D721Med (cell line): ENCODE results near the gene RGS7.

Source experiments
- DNase-seq: peaks from one replicate; pipeline ENCODE4 v3.0.0; 2011; ENCODE audit warnings: low spot score; ENCODE audit not compliant: insufficient read length
- FAIRE-seq: peaks from 2 replicates; lab custom pipeline; 2011; peaks lifted over from hg19 to GRCh38; lab: Jason Lieb, UNC
- TF ChIP-seq, protein P1 (sequence below): IDR thresholded peaks from 2 replicates; pipeline ENCODE4 v1.5.1; 2012; ENCODE audit warnings: mild to moderate bottlenecking, control low read depth; ENCODE audit not compliant: insufficient read depth; ENCODE audit errors: missing control alignments

Gene RGS7

DNA sequence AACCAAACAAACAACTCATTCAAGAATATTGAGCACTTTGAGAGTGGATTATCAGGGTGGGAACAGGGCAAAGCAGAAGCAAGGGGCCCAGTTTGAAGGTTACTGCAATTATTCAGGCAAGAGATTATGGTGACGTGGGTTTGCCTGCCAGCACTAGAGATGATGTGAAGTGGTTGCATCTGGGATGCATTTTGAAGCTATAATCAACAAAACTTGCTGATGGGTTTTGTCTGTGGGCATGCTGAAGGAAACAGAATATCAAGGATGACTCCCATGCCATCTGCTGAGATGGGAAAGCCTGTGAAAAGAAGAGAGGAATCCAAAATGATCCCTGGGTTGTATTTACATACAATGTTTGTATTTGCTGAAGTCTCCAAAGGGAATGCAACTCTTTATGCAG is 520.7 kb downstream of the RGS7 start:
- DNase-seq, result no peak
- TF ChIP-seq, protein P1, sequence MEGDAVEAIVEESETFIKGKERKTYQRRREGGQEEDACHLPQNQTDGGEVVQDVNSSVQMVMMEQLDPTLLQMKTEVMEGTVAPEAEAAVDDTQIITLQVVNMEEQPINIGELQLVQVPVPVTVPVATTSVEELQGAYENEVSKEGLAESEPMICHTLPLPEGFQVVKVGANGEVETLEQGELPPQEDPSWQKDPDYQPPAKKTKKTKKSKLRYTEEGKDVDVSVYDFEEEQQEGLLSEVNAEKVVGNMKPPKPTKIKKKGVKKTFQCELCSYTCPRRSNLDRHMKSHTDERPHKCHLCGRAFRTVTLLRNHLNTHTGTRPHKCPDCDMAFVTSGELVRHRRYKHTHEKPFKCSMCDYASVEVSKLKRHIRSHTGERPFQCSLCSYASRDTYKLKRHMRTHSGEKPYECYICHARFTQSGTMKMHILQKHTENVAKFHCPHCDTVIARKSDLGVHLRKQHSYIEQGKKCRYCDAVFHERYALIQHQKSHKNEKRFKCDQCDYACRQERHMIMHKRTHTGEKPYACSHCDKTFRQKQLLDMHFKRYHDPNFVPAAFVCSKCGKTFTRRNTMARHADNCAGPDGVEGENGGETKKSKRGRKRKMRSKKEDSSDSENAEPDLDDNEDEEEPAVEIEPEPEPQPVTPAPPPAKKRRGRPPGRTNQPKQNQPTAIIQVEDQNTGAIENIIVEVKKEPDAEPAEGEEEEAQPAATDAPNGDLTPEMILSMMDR, result no peak
- no peak for FAIRE-seq

DNA sequence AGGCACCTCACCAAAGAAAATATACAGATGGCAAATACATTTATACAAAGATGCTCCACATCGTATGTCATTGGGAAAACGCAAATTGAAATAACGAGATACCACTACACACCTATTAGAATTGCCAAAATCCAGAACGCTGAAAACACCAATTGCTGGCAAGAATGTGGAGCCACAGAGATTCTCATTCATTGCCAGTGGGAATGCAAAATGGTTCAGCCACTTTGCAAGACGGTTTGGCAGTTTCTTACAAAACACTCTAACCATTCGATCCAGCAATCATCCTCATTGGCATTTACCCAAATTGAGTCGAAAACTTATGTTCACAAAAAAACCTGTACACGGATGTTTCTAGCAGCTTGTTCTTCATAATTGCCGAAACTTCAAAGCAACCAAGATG is 521.7 kb downstream of the RGS7 start:
- DNase-seq (no peak), FAIRE-seq (no peak)
- TF ChIP-seq, protein P1, result no peak

DNA sequence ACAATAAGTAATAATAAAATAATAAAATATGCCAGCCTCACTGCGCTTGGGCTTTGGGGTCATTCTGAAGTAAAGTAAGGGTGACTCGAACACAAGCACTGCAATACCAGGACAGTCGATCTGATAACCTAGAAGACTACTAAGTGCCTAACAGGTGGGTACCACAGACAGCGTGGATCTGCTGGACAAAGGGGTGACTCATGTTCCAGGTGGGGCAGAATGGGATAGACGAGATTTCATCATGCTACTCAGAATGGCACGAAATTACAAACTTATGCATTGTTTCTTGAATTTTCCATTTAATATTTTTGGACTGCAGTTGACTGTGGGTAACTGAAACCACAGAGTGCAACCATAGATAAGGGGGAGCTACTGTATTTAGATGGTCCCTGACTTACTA is 523.9 kb downstream of the RGS7 start:
- FAIRE-seq, result no peak
- DNase-seq, result no peak
- TF ChIP-seq, protein P1, result no peak

- TF ChIP-seq, protein P1, result no peak
- no peak for DNase-seq
- no peak for FAIRE-seq
Measured at GRCh38 chr1:240831922-240832321, 525.1 kb downstream of the RGS7 start.

DNA sequence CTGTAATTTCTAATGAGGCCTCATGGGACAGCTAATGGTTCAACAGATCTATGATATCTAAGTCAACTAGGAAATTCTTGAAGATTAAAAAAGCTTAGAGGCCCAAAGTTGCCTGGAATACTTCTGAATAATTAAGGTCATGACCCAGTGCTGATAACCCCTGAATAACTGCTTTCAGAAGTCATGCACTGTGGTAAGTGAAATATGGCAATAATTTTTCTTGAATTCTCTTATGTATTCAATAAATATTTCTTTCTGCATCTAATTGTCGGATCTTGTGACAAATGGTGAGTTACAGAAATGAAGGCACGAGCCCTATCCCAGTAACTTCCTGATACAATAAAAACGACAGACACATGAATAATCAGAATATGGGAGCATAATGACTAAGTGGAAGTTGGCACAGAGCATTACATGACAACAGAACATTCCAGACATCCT is 525.8 kb downstream of the RGS7 start:
- DNase-seq (no peak), FAIRE-seq (no peak)
- TF ChIP-seq, protein P1, result no peak

GRCh38 chr1:240829487-240829886 is 527.5 kb downstream of the RGS7 start:
- TF ChIP-seq, protein P1, result no peak
- no peak for FAIRE-seq
- no peak for DNase-seq

DNA sequence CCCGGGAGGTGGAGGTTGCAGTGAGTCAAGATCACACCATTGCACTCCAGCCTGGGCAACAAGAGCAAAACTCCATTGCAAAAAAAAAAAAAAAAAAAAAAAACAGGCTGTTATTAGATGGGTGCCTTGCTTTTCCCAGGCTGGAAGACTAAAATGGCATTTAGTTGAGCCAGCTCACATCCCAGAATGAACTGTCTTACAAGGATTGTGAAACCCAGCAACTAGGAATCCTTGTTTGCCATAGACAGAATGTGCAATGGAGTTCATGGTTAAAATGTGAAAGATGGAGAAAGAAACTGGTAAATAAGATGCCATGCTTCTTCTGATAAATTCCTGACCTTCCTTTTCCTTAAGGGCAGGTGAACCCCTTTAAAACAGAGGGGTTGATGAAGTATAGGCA is 529.2 kb downstream of the RGS7 start:
- FAIRE-seq (no peak), DNase-seq (no peak)
- TF ChIP-seq, protein P1, result no peak
